Measurements from ENCODE around the gene PAIP1.
"Not testable (repeated sequence)": the region's sequence is repeated elsewhere in the genome, so short reads cannot be mapped to it uniquely, and the experiment has no call there.

Gene PAIP1

DNA sequence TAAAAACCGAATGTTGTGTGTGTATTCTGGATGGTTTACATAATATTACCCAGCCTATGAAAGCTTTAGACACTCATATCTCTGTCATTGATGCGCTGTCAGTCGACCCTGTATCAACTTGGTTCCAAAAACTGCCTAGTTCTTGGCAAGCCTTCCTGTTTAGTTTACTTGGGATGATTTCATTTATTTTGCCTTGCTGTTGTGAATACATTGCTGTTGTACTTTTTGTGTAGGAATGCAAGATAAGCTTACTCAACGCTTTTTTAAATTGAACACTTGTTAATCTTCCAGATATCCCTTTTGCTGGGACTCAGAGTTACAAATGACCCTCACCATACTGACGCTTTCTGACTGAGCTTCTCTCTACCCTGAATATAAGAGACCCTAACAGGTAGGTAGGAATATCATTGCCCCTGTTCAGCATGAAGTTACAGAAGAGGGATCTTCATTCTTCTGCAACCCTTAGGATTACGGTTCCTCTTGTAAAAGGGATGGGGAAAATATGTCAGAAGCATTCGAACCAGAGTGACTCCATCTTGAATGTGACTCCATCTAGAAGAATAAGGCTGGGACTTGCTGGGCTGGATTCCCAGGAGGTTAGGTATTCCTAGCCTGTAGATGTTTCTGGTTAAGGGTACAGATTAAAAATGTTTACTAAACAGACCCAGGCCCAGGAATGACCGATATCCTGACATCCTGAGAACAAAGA lies 13.7 kb upstream of the PAIP1 start:
- DNase-seq: no peak

DNA sequence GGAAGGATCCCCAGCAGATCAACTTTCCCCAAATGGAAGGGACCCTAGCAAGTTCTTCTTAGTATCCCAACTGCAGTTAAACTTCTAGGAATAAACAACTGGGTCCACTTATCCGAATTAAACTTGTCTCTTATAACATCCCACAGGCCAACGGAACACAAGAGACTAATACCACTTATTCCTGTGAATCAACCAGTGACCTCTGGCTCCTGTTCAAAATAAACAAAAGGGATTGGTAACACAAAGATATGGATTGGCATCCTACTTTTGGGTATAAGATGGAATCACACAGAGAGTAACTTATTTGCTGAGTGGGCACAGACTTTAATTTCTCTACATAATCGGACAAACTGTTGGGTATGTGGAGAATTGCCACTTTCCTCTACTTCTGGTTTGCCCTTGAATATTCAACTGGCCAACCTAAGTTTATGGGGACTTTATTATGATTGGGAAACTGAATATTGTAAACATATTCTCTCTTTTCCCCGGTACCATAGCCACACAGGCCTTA lies 12.4 kb upstream of the PAIP1 start:
- DNase-seq: no peak

DNA sequence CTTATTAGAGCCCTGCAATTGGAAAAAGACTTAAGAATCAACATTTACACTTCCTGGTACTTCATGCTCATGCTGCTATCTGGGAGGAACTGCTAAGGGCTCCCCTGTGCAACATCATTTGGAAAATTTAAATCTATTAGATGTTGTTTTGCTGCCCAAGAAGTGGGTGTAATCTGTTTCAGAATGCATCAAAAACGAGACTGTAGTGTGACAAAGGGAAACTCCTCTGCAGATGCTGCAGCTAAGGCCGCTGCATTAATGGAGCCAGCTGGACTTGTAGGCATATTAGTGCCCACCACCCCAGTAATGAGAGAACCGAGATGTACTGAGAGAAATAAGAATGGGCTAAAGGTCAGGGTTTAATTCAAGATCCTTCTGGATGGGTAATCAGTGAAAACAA lies 11.1 kb upstream of the PAIP1 start:
- no peak for DNase-seq

DNA sequence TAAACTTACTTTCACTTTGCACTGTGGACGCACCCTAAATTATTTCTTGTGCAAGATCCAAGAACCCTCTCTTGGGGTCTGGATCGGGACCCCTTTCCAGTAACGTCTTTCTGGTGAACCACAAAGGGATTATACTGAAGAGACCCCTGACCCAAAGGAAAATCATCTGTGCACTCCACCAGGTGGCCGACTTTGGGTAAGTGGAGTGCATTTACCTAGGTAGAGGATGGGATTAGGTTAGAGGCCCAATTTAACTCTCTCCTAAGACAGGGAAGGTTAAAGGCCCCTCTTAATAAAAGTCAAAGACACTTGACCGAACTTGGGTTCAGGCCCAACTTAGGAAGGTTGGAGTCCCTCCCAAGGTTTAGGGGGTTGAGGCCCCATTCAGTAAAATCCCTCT lies 8.2 kb upstream of the PAIP1 start:
- no peak for DNase-seq

DNA sequence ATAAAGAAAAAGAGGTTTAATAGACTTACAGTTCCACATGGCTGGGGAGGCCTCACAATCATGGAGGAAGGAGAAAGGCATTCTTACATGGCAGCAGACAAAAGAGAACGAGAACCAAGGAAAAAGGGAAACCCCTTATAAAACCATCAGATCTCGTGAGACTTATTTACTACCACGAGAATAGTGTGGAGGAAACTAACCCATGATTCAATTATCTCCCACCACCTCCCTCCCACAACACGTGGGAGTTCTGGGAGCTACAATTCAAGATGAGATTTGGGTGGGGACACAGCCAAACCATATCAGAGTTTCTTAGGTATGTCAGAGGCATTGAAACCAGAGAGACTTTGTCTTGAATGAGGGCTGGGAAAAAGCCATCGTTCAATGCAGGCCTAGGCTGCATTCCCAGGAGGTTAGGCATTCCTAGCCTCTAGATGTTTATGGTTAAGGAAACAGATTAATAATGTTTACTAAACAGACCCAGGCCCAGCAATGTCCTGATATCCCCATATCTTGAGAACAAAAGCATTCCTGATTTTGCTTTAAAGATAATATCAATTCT lies 7.5 kb upstream of the PAIP1 start:
- DNase-seq: no peak

DNA sequence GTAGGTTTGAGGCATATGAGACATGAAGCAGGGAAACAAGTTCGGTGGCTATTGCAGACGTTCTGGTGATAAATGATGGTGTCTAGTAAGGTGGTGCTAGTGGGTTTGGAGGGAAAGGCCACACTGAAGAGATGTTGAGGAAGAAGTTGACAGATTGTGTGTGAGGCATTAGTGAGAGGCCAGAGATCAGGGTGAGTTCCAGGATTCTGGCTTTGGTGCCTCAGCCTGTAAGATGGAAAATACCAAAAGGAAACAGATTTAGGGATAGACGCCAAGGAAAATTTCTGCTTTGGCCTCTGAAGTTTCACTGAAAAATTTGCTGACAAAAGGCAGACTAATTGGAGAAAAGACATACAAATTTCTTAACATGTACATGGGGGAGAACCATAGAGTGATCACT lies 6.4 kb upstream of the PAIP1 start:
- no peak for DNase-seq

DNA sequence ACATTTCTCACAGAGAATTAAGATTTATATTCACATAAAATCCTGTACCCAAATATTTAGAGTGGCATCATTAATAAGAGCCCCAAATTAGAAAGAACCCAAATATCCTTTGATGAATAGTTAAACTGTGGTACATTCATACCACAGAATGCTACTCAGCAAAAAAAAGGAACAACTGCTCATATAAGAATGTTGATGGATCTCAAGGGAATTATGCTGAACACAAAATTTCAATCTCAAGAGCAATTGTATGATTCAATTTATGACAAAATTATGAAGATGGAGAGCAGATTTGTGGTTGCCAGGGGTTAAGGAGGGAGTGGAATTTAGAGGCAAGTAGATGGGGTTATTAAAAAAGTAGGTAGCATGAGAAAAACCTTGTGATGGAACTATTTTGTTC lies 4.5 kb upstream of the PAIP1 start:
- DNase-seq: no peak

DNA sequence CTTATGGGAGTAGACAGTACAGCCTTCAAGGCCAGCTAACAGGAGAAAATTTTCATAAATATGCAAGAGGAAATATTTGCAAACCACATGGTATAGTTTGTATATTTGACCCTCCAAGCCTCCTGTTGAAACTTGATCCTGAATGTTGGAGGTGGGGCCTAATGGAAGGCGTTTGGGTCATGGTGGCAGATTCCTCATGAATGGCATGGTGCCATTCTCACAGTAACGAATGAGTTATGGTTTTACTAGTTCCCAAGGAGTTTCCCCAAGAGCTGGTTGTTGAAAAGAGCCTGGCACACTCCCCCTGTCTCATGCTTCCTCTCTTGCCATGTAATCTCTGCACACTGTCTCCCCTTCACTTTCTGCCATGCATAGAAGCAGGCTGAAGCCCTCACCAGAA lies 3.3 kb upstream of the PAIP1 start:
- no peak for DNase-seq

DNA sequence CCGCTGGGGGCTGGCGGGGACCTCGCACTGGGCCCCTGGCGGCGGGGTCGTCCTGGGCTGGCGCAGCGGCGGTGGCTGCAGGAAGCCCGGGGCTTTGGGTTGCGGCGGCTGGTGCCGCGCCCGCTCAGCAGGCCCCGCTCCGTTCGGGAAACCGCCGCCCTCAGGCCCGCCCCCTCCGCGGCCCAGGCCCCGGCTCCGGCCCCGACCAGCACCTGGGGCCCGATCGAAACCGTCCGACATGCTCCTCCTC lies 345 bp downstream of the PAIP1 start:
- DNase-seq: not testable (repeated sequence)

DNA sequence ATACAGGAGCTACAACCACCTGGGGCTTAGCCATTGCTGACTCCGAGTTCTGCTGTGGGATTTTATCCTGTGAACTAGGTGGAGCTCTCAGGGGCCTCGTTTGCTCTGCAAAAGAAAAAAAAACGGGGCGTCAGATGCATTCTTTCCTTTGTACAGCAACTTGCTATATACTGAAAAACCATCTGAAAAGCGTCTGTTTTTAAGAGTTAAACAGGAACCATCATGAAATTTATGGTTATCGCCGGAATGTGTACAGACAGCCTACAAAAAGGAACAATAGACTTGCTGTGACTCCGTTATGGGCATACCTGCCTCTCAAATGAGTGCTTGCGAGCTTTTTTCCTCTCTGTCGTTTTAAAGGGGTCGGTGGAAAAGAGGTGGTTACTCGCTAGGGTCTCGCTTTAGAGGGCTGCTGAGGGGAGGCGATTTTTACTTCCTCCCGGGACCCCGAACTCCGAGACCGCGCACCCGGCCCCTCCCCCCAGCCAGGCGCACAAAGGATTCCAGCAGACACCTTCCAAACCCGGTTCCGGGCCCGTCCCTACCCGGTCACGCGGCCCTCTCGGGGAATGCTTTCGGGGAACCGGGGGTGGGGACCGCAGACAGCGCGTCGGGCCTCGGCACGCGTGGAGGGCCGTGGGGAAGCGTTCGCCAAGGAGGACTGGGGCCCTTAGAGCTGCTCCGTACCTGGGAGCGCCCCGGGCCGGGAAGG lies 826 bp downstream of the PAIP1 start:
- no peak for DNase-seq

DNA sequence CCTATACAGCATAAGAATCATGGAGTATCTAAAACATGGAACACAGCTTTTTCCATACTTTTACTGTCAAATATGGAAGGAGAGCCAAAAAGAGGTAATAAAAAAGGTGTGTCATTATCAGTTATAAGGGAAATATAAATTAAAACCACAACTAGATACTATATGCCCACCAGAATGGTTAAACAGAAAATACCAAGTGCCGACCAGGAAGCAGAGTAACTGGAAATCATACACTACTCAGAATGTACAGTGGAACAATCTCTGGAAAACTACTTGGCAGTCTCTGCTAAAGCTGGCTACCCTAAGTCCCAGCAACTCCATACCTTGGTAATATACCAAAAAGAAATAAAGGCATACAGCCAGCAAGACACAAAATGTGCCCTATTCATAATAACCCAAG lies 2.4 kb downstream of the PAIP1 start:
- no peak for DNase-seq

DNA sequence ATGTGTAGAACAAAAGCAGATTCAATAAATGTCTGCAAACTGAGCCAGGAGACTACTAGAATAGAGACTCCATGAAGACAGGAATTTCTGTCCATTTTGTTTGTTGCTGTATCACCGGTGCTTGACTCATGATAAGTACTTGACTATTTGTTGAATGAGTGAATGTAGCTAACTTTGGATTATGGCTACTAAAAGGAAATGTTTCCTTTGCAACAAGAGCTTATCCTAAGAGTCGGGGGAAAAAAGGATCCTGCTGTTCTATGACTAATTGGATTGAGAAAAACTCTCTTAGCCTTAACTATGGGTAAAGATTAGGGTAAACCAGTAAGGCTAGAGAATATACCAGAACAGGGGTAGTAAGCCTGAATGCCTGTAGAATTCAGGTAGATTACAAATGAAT lies 3.5 kb downstream of the PAIP1 start:
- DNase-seq: no peak

DNA sequence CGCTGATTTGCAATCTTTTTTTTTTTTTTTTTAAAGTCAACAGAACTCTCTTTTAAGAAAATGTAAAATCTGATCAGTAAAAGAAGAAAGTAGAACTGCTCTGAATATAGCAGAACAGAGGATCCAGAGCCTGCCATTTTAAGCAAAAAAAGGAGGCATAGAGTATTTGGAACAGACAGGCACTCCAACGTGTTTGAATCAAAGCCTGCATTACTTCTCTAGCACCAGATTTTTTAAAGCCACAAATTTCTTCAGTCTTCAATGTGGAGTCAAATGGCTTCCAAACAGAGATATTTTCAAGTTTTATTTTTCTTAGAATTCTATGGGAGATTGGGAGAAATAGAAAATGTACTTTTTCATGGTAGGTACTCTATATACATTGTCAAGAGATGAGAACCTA lies 5.1 kb downstream of the PAIP1 start:
- DNase-seq: no peak

DNA sequence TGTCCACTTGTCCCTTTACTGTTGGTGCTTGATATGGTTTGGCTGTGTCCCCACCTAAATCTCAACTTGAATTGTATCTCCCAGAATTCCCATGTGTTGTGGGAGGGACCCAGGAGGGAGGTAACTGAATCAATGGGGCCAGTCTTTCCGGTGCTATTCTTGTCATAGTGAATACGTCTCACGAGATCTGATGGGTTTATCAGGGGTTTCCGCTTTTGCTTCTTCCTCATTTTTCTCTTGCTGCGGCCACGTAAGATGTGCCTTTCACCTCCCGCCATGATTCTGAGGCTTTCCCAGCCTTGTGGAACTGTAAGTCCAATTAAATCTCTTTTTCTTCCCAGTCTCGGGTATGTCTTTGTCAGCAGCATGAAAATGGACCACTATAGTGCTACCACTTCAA lies 7.6 kb downstream of the PAIP1 start:
- not testable (repeated sequence) for DNase-seq

DNA sequence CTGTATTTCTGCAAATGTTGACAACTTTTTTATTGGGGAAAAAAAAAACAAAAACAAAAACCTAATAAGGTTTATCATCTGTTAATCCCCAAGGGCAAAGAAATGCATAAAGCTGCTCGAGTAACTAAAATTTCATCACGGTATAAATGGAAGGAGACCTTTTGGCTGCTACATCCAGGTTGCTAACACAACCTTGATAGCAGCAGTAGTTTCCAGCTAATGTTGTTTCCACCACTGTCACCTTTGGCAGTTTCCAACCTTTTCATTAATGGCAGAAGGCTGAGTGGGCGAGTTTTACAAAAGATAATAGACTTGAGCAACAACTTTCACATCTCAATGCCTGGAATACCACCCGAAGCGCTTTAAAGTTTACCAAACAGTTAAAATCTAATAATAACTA lies 8.5 kb downstream of the PAIP1 start:
- no peak for DNase-seq

DNA sequence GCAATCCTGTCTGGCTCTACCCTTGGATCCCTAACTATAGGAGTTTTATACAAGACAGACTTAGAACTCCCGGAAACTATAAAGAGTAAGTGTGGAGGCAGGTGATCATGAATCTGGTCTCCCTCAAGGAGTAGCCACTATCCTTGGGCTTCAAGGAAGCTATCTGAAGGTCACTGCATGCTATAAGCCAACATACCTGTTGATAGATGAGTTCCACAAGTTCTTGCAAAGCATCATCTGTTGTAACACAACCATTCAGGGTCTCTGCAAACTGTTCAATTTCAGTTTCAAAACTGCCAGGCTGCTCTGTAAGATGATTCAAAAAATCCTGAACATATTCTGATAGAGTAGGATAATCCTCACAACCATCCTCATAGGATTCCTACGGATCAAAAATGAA lies 9.3 kb downstream of the PAIP1 start:
- DNase-seq: no peak

DNA sequence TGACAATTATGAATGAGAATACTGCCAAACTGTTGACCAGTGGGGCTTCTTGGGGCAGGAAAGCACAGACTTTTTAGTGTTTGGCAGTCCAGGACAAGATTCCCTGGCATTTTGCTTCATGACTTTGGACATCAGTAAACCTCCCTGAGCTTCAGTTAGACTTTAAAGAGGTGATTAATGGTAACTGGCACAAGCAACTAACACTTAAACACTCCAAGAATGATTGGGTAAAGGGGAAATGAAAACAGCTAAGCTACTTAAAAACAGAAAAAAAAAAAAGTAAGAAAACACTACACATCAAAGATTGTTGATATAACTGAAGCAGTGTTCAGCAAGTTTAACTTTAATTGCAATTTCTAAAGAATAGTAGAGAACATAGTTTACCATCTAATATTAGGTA lies 13.4 kb downstream of the PAIP1 start:
- no peak for DNase-seq

DNA sequence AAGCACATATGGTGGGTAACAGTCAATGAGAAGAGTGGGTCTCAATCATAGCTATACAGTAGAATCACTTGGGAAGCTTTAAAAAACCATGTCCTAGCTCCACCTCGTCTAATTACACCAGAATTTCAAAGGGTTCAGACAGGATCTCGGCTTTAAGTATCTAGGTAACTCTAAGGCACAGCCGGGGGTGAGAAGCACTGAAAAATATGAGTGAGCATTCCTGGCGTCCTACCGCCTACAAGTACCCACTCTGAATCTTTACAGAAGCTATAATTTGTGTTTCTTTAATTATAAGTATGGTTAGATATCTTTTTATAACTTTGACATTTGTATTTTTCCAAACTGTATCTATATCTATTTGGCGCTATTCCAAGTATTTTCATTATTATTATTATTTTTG lies 16.1 kb downstream of the PAIP1 start:
- DNase-seq: no peak

DNA sequence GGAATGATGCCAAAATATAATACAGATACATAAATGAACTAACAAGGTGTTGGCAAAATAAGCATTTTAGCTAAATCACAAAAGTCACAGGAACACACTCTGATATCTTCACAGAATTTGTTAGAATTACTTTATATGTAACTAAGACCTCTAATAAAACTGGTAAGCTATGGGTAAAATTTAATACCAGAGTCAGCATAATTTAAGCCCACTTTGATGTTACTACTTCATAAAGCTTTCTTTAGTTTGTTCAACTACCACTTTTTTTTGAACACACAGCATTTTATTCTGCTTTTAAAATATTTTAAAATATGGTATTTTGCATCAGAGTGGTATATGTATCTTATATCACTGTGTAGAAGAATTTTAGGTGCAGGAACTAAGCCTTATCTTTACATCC lies 19.9 kb downstream of the PAIP1 start:
- no peak for DNase-seq

DNA sequence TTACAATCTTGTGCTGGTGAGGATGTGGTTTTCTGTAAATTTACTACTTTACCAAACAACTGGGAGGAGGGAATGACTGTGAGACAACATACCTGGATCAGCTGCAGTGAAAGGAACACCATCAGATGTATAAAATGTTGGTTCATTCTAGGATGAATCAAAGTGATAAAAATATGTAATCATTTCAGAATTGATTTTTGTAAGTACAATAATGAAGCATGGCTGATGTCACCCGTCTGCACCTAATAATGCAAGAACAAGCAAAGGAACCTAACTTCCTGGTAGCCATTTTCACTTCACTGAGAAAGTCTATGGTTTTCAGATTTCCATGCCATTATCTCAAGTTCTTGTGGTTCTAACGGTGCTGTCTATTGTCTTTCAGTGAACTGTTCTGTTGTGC lies 23.2 kb downstream of the PAIP1 start:
- no peak for DNase-seq

DNA sequence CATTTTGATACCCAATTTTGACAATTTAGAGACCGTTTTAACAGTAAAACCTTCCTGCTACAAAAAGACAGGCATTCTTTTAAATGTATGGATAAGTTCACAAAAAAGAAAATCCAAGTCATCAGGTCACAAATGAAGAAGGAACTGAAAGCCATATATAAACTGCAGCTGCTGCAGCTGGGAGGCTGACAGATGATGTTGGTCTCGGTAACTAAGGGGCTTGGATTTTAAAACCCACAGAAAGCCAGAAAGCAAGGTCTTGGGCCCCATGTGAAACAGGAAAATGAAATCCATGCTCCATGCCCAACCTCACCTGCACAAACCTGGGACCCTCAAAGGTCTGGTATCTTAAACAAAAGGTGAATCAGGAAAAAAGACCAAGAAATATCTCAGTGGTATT lies 26.2 kb downstream of the PAIP1 start:
- DNase-seq: no peak

DNA sequence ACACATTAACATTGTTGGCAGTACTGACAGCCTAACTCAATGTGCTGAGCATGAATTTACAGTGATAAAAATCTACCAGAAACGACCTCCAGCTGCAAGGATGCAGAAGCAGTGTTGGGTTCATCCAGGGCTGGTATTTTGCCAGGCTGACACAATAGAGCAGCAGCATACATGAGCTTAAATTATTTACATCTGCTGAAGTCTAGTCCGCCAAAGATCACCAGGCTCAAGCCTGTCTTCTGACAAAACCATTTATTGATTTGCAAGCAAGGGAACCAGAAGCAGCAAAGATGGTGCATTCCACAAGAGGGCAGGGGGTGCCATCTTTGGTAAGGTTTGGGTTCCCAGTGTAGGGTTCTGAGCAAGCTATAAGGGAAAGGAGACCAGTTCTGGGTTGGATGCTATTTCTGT lies 33.2 kb downstream of the PAIP1 start:
- DNase-seq: no peak

DNA sequence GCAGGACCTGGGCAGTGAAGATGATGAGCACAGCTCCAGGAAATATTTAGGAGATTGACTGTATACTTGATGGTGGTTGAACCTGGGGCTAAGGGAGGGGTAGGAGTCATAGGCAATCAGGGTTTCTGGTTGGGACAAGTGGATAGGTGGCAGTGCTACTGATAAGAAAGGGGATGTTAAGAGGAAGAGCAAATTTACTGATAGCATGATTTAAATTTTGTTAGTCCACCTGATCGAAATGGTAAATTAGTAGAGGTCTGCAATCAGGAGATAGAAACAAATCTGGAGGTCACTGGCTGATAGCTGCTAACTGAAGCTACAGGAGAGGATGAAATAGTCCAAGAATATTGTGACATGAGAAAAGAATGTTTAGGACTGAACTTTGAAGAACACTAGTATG lies 36.3 kb downstream of the PAIP1 start:
- DNase-seq: no peak

DNA sequence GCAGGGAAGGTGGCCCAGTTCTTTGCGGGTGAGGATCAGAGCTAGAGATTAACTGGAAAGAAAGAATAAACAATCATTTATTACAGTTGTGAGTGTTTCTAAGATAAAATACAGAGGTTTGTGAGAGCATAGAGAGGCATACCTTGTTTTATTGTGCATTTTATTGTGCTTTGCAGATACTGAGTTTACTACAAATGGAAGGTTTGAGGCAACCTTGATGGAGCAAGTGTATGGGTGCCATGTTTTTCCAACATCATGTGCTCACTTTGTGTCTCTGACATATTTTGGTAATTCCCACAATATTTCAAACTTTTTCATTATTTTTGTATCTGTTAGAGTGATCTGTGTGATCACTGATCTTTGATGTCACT lies 41.2 kb downstream of the PAIP1 start:
- DNase-seq: no peak

Measured in NCI-H446 treated with DMSO at 0.1 percent for 48 hours (cell line).